Panc1 (cell line): ENCODE data around the gene SND1. TPM values are rescaled to one million over a fixed set of nuclear protein-coding genes. Genes with fewer than 3 reads are reported as not detected.

Experiments used
- ATAC-seq: fragments of 200-7000 bp; cut with Tn5 transposase; 2 replicates; pipeline ENCODE4 v1.9.1; 2020; ENCODE audit warnings: mild to moderate bottlenecking, moderate library complexity
- BruUV-seq: library from RNA; stranded (reverse); fragments of 400-500 nt; replicated peaks from 2 replicates; lab custom pipeline; 2021; lab: Mats Ljungman, UMichigan
- CTCF ChIA-PET: fragments of 300-600 bp; sonication (Branson Sonifier 250); formaldehyde crosslinking; loops from one replicate; lab custom pipeline; 2022; ENCODE audit warnings: antibody characterized with exemption; lab: Charles Lee
- POLR2A ChIA-PET: fragments of 300-600 bp; sonication (Branson Sonifier 250); formaldehyde crosslinking; loops from one replicate; lab custom pipeline; 2022; ENCODE audit warnings: antibody characterized with exemption; lab: Charles Lee
- DNase-seq: peaks from one replicate; pipeline ENCODE4 v3.0.0-alpha.2; 2010; ENCODE audit warnings: low read depth, low spot score
- H3K27ac ChIP-seq: 2 replicates; pipeline ENCODE4 v1.5.1; 2011; ENCODE audit warnings: mild to moderate bottlenecking, low read length, inconsistent platforms
- H3K27me3 ChIP-seq: fragments of 200-500 bp; sonication (Bioruptor generic); 2 replicates; pipeline ENCODE4 v1.6.0; 2014; ENCODE audit warnings: low read length, inconsistent platforms; ENCODE audit not compliant: control insufficient read depth, insufficient read depth
- H3K36me3 ChIP-seq: fragments of 200-500 bp; sonication (Bioruptor generic); 2 replicates; pipeline ENCODE4 v1.5.1; 2014; ENCODE audit warnings: inconsistent platforms, mild to moderate bottlenecking, low read length, moderate library complexity; ENCODE audit not compliant: control insufficient read depth, insufficient read depth
- H3K4me1 ChIP-seq: 2 replicates; pipeline ENCODE4 v1.5.1; 2011; ENCODE audit warnings: inconsistent platforms, mild to moderate bottlenecking, low read length, moderate library complexity; ENCODE audit not compliant: control insufficient read depth, insufficient read depth
- H3K4me3 ChIP-seq, 2 experiments: 2 replicates each; pipeline ENCODE4 v1.5.1; 2011 to 2012; ENCODE audit warnings: low read depth in 2 of 2, low read length in 2 of 2, mild to moderate bottlenecking in 2 of 2, inconsistent platforms in 1 of 2, moderate library complexity in 1 of 2
- H3K9me3 ChIP-seq: fragments of 200-500 bp; sonication (Bioruptor generic); 2 replicates; pipeline ENCODE4 v1.5.1; 2014; ENCODE audit warnings: low read depth, mild to moderate bottlenecking, inconsistent platforms, low read length, moderate library complexity; ENCODE audit not compliant: control insufficient read depth, insufficient read depth
- CTCF ChIP-seq: fragments of 450-650 bp; IDR thresholded peaks from 2 replicates; pipeline ENCODE4 v1.5.1; 2017; ENCODE audit warnings: mild to moderate bottlenecking
- POLR2AphosphoS5 ChIP-seq: IDR thresholded peaks from 2 replicates; pipeline ENCODE4 v1.6.1; 2012; ENCODE audit warnings: mild to moderate bottlenecking, low read depth, low read length, moderate library complexity
- REST ChIP-seq, 2 experiments: IDR thresholded peaks; 2 replicates each; pipeline ENCODE4 v1.6.1; 2011 to 2012; ENCODE audit warnings: low read depth in 2 of 2, control low read depth in 1 of 2, low read length in 1 of 2, mild to moderate bottlenecking in 1 of 2, moderate library complexity in 1 of 2; ENCODE audit not compliant: insufficient read depth in 1 of 2
- SIN3A ChIP-seq: IDR thresholded peaks from 2 replicates; pipeline ENCODE4 v1.6.1; 2012; ENCODE audit warnings: low read depth, mild to moderate bottlenecking, low read length, moderate library complexity, borderline replicate concordance; ENCODE audit not compliant: insufficient read depth
- TCF7L2 ChIP-seq: IDR thresholded peaks from 2 replicates; pipeline ENCODE4 v1.6.1; 2011; ENCODE audit warnings: mild to moderate bottlenecking, low read depth, low read length, inconsistent platforms
- in situ Hi-C: cut with HindIII; loops from 2 replicates; pipeline ENCODE4 v1.10.0; 2016; ENCODE audit warnings: low sequenced_read_pairs, low pct_unique_long_range_greater_than_20kb
- intact Hi-C: fragments of 100-400 bp; cut with micrococcal nuclease; formaldehyde crosslinking; loops from one replicate; pipeline ENCODE4 v1.10.0; 2022; ENCODE audit not compliant: unreplicated experiment
- total RNA-seq: library from RNA; stranded (reverse); gene quantifications from one replicate; pipeline ENCODE4 v1.2.1, GENCODE V29; 2021; ENCODE audit not compliant: unreplicated experiment

Gene SND1
- total RNA-seq, 1 experiment from 2014 or later: 176 TPM

GRCh38 chr7:128053991-128054390 is 402.0 kb downstream of the SND1 start:
- DNase-seq (no peak), ATAC-seq (peak; percentile 17; the same call in 1 of the 2 replicates)
- Histone ChIP-seq H3K4me3 (no peak overlapping the region), H3K27ac (no peak overlapping the region), H3K27me3 (no peaks in the 10 kb centered on the region), H3K9me3 (no peaks in the 10 kb centered on the region), H3K4me1 (no peaks in the 10 kb centered on the region), H3K36me3 (no peaks in the 10 kb centered on the region)
- intact Hi-C loops: no loop called here
- in situ Hi-C loops: no loop called here
- TF ChIP-seq CTCF (no peak), SIN3A (no peak), REST (IDR thresholded peaks at IDR 0.05; ENCODE audit: insufficient read depth in 1 of 2, low read depth in 2 of 2, low read length in 1 of 2) (no peak), POLR2AphosphoS5 (no peak), TCF7L2 (no peak)
- ChIA-PET POLR2A (no interaction called here), CTCF (no interaction called here)
- BruUV-seq: no TSS peak

- Histone ChIP-seq H3K9me3 (no peaks in the 10 kb centered on the region), H3K27ac (no peak overlapping the region), H3K4me3 (no peak overlapping the region), H3K4me1 (no peaks in the 10 kb centered on the region), H3K36me3 (no peaks in the 10 kb centered on the region), H3K27me3 (no peaks in the 10 kb centered on the region)
- in situ Hi-C loops (no loop called here), intact Hi-C loops (no loop called here)
- ChIA-PET CTCF (no interaction called here), POLR2A (interaction anchor here (0.6 kb wide), 1 partner anchor 22 kb away, joined by 4 read pairs; no protein-coding TSS in a partner anchor)
- TF ChIP-seq CTCF: no peak
- TF ChIP-seq TCF7L2: no peak
- no peak for TF ChIP-seq REST (IDR thresholded peaks at IDR 0.05; ENCODE audit: insufficient read depth in 1 of 2, low read depth in 2 of 2, low read length in 1 of 2)
- no peak for TF ChIP-seq POLR2AphosphoS5
- TF ChIP-seq SIN3A: no peak
- no peak for ATAC-seq
- BruUV-seq: no TSS peak
- DNase-seq: no peak
Observed at GRCh38 chr7:128054511-128054910, 402.5 kb downstream of the SND1 start.
